ENCODE results near the gene ADAM11.
A peak's percentile ranks its signal among the peaks of the same experiment; 100 is the strongest.

The ADAM11 gene

DNA sequence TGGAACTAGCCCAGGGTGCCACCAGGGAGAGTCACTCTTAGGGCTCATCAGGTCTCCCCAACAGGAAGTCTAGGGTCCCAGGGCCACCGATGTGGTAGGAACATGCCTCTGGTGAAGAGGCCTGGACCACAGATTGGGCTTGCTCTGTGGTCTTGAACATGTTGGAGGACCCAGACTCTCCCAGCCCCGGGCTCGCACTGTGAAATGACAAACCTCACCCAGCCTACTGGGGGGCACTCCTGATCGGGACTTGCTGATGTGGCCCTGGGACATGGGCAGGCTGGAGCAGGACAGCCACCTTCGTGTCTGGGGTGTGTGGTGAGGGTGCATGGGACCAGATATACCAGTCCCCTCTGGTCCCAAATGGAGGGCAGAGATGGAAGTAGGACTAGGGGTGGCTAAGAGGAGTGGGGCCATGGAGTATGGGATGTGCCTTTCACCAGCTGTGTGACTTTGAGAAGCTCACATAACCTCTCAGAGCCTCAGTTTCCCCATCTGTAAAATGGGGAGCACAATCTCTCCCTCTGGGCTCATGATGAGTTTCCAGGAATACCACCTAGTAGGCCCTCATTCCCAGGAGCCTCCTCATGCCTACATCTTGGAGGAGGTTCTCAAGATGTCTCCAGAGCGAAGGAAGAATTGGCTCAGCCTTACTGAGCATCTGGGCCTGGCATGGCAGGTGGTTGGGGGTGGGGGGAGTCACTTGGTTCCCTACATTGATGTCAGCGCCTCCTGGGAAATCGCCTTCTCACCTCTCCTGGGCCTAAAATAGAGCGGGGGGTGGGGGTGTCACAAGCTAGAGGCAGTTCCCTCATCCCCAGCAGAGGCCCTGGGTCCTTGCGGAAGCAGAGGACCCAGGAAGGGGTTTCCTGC, 1.5 kb upstream of the ADAM11 start:
- DNase-seq, result no peak

DNA sequence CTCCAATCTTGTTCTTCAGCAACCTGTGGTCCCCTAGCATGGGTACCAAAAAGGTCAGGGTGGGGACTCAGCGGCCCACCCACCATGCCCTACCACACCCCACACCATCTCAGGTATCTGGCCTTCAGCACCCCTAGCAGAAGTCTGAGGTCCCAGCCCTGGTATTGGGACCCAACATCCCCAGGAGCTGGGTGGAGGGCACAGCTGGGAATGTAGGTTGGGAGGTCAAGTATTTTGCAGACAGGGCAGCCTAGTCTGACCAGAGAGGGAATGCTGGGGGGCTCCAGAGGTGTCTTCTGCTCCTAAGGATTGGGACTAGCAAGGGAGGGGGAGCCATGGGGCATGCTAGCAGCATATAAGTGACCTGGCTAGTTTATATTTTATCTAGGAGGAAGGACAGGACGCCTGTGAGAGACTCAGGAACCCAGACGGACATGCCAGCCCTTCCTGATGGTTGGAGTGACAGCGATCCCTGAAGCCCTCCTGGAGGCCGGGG, 822 bp upstream of the ADAM11 start:
- no peak for DNase-seq

DNA sequence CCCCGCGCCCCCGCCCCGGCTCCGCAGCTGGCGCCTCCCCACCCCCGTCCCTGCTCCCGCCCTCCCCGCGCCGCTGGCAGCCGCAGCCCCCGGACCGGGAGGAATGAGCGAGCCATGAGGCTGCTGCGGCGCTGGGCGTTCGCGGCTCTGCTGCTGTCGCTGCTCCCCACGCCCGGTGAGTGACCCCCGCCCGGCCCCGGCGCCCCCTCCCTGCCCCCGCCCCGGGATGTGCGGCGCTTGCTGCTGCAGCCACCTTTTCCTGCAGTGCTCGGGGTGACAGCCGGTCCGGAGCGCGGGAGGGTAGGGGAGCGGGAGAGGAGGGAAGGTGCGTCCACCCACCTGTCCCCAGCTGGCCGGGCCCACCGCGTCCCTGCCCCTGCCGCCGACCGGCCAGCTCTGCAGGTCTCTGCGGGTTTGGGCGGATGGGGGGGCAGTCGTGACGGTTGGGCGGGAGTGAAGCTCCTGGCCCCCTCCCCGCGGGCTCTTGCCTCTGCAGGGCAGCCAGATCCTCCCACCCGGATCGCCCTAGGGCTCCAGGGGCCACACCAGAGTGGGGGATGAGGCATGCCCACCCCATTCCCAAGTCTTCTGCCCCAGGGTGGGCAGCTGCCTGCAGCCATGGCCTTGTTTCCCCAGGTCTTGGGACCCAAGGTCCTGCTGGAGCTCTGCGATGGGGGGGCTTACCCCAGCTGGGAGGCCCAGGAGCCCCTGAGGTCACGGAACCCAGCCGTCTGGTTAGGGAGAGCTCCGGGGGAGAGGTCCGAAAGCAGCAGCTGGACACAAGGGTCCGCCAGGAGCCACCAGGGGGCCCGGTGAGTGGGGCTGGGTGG, 513 bp downstream of the ADAM11 start:
- DNase-seq, result no peak

DNA sequence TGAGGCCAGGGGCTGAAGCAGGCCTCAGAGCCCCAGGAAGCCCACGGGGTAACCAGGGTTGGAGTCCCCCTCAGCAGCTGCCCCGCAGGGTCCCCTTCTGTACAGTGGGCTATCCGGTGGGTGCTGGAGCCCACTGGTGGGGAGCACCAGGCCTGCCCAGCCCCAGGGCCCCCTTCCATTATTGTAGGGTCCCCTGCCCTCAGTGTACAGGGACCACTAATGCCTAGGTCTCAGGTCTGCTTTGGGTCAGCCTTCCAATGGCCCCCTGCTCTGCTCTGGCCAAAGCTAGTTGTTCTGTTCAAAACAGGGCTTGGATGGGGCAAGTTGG, 1.1 kb downstream of the ADAM11 start:
- DNase-seq, result no peak

GRCh38 chr17:44760474-44761308, 1.9 kb downstream of the ADAM11 start:
- DNase-seq, result no peak

DNA sequence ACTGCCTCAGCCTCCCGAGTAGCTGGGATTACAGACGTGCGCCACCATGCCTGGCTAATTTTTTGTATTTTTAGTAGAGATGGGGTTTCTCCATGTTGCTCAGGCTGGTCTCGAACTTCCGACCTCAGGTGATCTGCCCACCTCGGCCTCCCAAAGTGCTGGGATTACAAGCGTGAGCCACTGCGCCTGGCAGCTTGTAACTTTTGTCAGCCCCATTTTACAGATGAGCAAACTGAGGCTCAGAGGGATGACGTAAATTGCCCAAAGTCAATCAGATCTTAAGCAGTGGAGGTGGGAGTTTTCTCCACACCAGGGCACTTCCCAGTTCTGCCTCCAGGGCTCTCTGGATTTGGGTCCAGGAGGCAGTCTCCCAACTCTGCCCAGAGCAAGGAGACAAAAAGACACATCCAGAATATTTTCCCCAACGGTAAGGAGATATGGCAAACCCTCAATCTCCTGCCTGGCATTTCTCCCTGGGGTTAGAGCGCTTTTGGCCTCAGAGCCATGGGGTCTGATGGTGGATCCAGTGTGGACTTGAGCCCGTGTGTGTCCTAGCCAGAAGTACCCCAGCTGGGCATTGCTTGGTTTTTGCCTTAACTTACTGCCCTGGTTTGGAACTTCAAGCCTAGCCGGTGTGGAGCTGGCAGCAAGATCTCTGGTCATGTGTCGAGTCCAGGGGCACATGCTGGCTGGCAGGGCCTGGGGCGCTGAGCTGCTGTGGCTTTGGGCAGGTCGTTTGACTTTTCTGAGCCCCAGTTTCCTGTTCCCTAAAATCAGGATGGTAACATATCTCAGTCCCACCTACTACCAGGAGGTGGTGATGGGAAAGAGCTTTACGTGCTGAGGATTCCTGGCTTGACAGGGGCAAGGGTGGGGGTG, 3.4 kb downstream of the ADAM11 start:
- no peak for DNase-seq

DNA sequence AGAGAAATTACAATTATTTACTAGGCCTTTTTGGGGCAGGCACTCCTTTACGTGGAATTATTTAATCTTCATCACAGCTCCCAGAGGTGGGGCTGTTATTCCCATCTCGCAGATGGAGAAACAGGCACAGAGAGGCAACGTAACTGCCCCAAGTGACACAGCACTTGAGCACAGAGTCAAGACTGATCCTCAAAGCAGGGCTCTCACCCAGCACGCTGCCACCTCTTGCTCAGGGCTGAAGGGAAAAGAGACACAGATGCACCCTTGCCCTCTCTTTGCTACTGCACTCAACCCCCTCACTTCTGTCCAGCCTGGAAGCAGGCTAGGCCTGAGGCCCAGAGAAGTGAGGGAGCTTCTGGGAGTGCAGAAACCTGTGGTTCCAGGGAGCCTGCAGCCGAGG, 4.4 kb downstream of the ADAM11 start:
- DNase-seq, result no peak

- no peak for DNase-seq
Observed at GRCh38 chr17:44765965-44766364, 7.2 kb downstream of the ADAM11 start.

DNA sequence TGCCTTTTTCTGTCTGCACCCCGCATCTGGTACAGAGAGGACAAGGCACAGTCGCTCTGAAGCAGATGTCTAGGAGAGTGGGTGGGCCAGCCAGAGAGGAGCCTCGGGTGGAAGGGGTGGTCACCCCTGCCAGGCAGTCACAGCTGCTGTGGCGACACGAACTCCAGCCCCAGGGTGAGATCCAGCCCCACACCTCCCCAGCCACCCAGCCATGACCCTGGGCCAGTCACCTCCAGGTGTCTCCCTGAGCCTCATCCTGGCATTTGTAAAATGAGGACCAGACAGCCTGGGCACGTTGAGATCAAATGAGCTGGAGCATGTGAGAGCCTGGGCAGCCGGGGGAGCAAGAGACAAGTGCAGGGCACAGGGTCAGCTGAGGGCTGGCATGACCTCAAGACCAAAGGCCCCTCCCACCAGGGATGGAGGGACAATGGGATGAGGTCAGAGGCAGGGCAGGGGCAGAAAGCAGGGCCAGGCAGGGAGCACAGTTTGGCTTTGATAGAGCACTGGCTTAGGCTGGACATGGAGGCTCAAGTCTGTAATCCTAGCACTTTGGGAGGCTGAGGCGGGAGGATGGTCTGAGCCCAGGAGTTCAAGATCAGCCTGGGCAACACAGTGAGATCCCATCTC, 7.7 kb downstream of the ADAM11 start:
- no peak for DNase-seq

DNA sequence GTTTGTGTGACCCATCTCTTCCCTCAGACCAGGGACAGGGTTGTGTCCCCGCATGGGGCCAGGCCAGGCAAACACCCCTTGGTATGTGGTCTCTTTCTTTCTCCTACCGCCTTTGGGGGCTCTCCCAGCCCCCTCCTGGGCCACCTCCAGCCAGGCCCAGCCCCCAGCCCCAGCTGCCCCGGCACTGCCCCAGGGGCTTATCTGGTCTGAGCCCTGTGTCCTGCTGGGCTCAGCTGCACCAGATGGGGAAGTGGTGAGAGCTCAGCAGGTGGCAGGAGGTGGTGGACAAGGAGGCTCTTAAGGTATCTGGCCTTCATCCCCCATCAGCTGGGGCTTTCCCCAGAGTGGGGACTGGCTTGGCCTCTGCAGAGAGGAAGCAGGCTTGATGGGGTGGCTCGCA, 8.7 kb downstream of the ADAM11 start:
- no peak for DNase-seq

- DNase-seq, result no peak
Observed at GRCh38 chr17:44768505-44769142, 9.8 kb downstream of the ADAM11 start.

- no peak for DNase-seq
Observed at GRCh38 chr17:44769230-44769629, 10.4 kb downstream of the ADAM11 start.

GRCh38 chr17:44769647-44770084, 10.9 kb downstream of the ADAM11 start:
- no peak for DNase-seq

DNA sequence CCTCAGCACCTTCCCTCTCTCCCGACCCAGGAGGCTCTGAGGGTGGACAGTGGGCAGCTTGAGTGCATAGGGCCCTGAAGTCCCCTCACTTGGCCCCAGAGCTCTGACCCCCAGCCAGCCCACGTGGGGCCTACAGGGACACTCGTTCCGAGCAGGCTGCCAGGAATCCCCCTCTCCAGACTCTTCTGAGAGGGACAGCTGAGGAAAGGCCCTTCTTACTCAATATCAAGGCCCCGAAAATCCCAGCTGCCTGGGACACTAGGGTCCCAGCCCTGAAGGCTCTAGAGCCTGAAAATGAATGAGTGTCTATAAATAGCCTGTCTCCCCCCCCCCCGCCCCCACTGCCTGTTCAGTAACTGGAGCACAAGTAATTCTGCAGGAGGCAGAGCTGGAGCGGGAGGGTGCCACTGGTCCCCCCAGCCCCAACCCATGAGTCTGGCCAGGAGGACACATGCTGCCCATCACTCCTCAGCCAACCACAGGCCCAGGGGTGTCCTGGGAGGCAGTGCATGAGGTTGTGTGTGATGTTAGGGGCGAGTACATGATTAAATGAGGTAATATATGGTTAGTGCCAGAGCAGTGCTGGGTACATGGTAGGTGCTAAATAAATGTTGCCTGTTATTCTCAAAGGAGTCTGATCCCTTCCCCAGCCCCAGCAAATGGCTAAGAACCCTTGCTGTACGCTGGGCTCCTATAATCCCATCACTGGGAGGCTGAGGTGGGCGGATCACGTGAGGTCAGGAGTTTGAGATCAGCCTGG, 11.6 kb downstream of the ADAM11 start:
- no peak for DNase-seq

GRCh38 chr17:44772308-44773045, 13.7 kb downstream of the ADAM11 start:
- DNase-seq, result no peak

DNA sequence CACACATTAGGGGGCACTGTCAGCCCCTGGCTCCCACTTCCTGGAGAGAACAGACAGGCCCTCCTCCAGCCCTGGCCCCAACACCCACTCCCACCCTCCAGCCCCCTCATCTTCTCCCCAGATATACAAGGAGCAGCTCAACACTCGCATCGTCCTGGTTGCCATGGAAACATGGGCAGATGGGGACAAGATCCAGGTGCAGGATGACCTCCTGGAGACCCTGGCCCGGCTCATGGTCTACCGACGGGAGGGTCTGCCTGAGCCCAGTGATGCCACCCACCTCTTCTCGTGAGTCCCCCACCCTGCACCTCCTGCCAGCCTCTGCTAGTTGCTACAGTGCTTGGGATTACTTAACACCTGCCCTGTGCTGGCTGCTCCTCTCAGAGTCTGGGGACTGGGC, 14.4 kb downstream of the ADAM11 start:
- no peak for DNase-seq

- DNase-seq, result peak; percentile 70
Observed at GRCh38 chr17:44774271-44775135, 15.7 kb downstream of the ADAM11 start.

GRCh38 chr17:44775136-44775837, 16.5 kb downstream of the ADAM11 start:
- peak; percentile 97 for DNase-seq

Measured in fibroblast of upper back skin (primary cell).